Occipital lobe (tissue), 2 donors: ENCODE results near the gene COG8. TPM values are rescaled to one million over a fixed set of nuclear protein-coding genes. Genes with fewer than 3 reads are reported as not detected.
"Not testable (repeated sequence)": the region's sequence is repeated elsewhere in the genome, so short reads cannot be mapped to it uniquely, and the experiment has no call there.

Source experiments
- DNase-seq: peaks from one replicate; lab custom pipeline; 2025; lab: John Stamatoyannopoulos, UW
- total RNA-seq: library from RNA; depleted of rRNA; stranded (reverse); fragments of >200 nt; gene quantifications from one replicate; pipeline ENCODE4 v1.2.3, GENCODE V29; 2014

COG8 gene
- total RNA-seq, 1 donor from 2014 or later: 51.6 TPM

GRCh38 chr16:69319826-69320739, 19.3 kb downstream of the COG8 start:
- no peak for DNase-seq

DNA sequence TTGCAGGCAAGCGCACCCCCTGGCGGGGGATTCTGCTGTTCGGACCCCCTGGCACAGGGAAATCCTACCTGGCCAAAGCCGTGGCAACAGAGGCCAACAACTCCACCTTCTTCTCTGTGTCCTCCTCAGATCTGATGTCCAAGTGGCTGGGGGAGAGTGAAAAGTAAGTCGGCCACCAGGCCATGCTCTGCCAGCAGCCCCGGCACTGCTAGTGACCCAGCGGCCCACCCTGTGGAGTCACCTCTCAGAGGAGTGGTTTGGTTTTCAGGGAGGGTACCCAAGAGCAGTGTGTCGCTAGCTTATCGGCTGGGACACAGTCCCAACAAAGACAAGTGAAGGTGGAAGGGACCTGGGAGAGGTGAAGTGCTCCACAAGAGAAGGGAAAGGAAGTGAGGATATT, 20.0 kb downstream of the COG8 start:
- DNase-seq: no peak

DNA sequence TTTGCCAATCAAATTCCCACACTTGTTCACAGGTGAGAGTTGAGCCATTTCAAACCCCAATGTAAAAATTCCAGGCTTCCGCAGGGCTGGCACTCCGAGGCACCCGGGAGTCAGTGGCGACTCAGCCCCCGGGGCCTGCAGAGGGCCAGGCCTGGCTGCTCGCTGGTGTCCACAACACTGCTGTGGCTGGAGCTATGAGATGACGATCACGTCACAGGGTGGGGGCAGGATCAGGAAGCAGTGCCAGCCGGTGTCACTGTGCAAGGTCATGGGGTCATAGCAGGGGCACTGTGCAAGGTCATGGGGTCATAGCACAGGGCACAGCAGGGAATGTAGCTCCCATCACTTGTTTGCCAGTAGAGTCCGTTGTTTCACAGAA, 20.5 kb downstream of the COG8 start:
- no peak for DNase-seq

DNA sequence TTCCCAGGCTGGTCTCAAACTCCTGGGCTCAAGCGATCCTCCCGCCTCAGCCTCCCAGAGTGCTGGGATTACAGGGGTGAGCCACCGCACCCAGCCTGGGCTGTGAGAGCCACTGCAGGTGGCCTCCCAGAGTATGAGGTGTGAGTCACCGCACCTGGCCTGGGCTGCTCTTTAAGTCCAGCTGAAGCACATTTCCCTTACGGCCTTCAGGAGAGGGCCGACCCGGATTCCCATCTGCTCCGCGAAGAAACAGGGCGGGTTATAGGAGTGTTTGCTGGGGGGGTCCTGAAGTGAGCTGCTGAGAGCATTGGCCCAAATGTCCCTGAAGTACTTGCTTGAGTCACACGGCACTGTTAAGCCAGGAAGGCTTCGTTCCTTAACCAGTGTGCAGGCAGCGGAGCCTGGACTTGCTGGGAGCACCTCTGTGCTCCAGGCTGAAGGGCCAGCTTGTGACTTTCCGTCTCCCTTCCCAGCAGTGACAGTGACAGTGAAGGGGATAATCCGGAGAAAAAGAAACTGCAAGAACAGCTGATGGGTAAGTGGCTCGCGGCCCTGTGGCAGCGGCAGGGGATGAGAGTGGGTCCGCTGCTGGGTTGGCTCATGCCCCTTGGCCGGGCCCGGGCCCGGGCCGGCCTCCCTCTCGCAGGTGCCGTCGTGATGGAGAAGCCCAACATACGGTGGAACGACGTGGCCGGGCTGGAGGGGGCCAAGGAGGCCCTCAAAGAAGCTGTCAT, 21.0 kb downstream of the COG8 start:
- DNase-seq: no peak

- DNase-seq: no peak
Measured at GRCh38 chr16:69316595-69317034, 22.7 kb downstream of the COG8 start.

GRCh38 chr16:69315486-69316311, 23.7 kb downstream of the COG8 start:
- DNase-seq: no peak

DNA sequence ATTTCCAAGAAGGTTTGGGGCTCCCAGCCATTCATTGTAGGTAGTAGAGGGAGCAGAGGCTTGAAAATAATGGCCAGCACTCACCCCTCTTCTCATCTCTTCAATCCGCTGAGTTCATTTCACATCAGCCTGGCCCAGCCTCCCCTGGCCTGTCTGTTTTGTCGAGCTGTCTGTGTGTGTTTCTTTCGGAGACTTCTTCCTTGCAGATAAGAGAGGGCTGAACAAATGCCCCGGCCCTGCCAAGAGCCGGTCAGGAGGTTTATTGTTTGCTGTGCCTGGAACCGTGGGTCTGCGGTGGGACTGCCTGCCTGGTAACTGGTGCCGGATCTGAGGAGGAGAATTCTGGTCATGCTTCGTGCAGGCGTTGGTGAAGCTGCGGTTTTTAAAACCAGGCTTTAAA, 24.8 kb downstream of the COG8 start:
- no peak for DNase-seq

- no peak for DNase-seq
Measured at GRCh38 chr16:69313469-69313868, 25.9 kb downstream of the COG8 start.

DNA sequence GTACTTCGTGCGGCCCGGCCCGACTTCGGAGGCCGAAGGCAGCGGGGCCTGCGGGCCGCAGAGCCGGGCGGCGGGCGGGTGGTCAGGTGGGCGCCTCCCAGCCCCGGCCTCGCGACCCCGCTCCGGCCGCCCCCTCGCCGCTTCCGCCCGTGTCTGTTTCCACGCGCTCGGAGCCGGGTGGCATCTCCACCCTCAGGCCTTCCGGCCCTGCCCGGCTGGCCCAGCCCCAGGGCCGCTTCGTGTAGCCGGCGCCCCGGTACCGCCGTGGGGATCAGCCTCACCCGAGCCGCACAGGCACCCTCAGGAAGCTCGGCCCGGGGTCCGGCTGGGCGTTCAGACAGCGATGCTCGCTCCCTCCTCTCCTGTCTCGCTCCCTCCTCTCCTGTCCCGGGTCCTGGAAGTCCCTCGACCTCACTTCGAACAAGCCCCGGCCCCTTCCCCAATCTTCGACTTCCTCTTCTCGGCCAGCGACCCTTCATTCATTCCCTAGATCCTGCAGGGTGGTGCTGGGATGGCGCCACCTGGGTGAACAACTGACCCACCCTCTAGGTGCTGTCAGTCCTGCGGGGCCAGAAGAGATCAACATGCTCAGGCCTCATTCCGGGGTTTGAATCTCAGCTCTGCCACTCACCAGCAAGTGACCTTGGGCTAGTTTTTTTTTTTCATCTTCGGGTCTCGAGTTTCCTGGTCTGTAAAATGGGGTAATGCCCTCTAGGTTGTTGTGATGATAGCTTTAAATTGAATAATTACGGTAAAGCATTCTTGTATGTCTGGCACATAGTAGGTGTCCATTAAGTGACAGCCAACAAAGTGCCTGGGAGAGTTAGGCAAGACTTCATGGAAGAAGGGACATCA, 27.6 kb downstream of the COG8 start:
- no peak for DNase-seq

GRCh38 chr16:69310653-69311532, 28.5 kb downstream of the COG8 start, which contains the start of gene VPS4A:
VPS4A (plus strand) TSS chr16:69311350; CDS start chr16:69311512, 162 bp downstream.
- peak; percentile 97 for DNase-seq

DNA sequence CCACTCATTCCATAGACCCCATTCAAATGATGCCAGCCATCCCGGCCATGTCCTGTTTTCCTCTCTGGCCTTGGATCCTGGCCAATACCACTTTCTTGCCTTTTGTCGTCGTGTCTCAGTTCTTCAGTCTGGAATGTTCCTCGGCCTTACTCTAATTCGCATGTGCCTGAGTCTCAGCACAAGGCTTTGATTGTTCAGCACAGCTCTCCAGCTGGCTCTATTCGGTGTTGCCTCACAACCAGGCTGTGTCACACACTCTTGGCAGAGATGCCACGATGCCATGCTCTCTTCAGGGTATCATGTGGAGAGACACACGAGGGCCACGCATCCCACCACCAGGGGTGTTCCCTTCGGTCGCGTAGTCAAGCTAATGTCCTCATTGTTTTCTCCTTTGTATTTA, 30.0 kb downstream of the COG8 start:
- DNase-seq: peak; percentile 41

- DNase-seq: no peak
Measured at GRCh38 chr16:69307856-69308255, 31.5 kb downstream of the COG8 start.

DNA sequence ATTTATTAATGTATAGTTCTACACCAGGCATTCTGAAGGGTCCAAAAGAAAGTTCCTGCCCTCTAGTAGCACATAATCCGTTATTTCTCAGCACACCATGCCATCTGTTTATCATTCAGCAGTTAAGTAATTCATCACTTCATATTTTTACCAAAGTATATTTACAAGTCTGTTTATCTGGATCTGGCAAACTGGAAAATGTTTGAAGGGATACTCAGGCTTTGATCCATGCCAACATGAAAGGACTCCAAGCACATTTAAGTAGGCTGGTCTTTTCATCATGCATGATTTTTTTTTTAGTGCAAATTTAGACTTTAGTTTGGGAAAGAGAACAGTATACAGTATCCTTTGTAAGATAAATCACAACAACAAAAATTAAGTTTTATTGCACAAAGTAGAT, 32.3 kb downstream of the COG8 start:
- no peak for DNase-seq

DNA sequence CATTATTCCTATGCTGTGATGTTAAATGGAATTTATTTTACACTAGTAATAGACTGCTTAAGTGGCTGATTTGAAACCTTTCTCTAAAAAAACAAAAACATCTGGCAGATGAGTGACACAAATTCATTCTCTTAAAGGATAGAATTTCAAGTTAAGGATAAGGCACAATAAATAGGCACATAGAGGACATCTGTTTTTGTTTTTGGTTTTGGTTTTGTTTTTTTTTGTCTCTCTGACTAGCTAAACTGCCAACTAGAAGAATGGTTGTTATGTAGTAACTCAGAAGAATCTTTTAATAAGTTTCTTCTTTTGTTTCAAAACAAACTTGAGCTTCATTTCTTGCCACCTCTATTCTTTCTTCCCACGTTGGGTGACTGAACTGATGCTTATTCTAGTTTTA, 33.3 kb downstream of the COG8 start:
- no peak for DNase-seq

GRCh38 chr16:69302301-69302700, 37.1 kb downstream of the COG8 start:
- DNase-seq: no peak

- DNase-seq: no peak
Measured at GRCh38 chr16:69301861-69302260, 37.5 kb downstream of the COG8 start.

GRCh38 chr16:69301187-69301586, 38.2 kb downstream of the COG8 start:
- no peak for DNase-seq

DNA sequence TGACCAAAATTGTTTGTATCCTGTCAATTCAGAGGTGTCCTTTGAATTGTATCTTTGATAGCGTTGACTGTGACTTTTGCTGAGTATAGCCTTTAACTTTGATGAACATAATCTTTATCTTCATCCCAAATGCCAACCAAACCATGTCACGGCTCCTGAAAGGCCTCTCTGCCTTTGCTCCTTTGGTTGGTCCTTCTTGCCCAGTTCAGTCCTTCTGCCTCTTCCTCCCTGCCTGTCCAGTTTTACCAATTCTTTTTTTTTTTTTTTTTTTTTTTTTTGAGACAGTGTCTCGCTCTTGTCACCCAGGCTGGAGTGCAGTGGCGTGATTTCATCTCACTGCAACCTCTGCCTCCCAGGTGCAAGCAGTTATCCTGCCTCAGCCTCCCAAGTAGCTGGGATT, 41.1 kb downstream of the COG8 start:
- DNase-seq: no peak

- not testable (repeated sequence) for DNase-seq
Measured at GRCh38 chr16:69296771-69297170, 42.6 kb downstream of the COG8 start.

DNA sequence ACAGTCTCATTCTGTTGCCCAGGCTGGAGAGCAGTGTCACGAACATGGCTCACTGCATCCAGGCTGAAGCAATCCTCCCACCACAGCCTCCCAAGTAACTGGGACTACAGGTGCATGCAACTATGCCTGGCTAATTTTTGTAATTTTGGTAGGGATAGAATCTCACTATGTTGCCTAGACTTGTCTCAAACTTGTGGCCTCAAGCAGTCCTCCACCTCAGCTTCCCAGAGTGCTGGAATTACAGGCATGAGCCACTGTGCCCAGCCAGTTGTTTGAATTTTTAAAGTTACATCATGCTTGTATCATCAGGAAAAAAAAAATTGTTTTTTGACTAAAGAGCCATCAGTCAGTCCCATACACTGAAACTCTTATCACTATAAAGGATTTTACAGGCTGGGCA, 45.3 kb downstream of the COG8 start:
- DNase-seq: no peak
